ENCODE data around the gene TPRN.
A peak's percentile ranks its signal among the peaks of the same experiment; 100 is the strongest.
"Not testable (repeated sequence)": the region's sequence is repeated elsewhere in the genome, so short reads cannot be mapped to it uniquely, and the experiment has no call there.

The TPRN gene

DNA sequence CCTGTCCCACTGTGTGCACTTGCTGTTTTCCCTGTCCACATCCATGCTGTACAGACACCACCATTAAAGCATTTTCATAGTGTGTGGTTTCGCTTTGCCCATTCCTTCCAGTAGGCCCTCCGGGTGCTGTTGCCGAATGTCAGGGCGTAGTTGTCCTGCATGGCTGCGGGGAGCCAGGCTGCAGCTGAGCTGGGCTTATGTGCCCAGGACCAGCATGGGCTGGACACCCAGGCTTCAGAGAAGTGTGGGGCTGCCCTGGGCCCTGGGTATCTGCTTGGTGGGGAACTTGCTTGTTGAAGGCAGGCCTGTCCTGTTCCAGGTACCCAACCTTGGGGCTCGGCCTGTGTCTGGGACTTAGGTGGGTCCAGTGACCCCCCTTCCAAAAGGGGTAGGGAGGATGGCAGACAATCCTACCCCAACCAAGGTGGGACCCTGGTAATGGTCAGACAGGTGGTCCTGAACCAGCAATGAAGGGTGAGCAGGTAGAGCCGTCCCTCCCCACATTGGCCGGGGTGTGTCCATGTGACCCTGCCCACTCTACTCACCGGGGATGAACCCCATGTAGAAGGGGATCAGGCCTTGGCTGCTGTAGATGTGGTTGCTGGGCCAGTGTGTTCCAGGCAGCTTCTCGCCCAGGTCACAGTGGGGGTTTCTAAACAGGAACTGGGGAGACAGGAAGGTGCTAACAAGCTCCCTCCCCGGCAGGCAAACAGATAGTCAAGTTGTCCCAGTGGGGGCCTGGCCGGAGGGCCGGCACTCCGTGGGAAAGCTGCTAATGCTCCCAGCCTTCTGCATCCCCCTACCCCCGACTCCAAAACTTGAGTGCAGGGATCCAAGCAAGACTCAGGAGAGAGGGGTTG, 43.3 kb upstream of the TPRN start:
- H3K4me3 ChIP-seq (ENCODE audit: low read depth, low read length), result no peak overlapping the region

DNA sequence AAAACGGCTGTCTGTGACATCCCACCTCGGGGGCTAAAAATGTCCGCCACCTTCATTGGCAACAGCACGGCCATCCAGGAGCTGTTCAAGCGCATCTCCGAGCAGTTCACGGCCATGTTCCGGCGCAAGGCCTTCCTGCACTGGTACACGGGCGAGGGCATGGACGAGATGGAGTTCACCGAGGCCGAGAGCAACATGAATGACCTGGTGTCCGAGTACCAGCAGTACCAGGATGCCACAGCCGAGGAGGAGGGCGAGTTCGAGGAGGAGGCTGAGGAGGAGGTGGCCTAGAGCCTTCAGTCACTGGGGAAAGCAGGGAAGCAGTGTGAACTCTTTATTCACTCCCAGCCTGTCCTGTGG, 42.7 kb upstream of the TPRN start:
- DNase-seq (ENCODE audit: low read depth, low spot score); H3K4me3 ChIP-seq (ENCODE audit: low read depth, low read length): not testable (repeated sequence)
- ChIA-PET POLR2A (interaction anchor here (0.7 to 7.4 kb wide), 4 partner anchors 11 to 184 kb away, joined by 3 to 164 read pairs (median 6); partner anchors contain the start of genes ANAPC2, MAN1B1, NELFB and SSNA1), CTCF (interaction anchor here (0.8 to 1.4 kb wide), 2 partner anchors 11 to 13 kb away, joined by 4 read pairs; partner anchors contain the start of gene NELFB)

More for the DNA sequence above, 43.3 kb upstream of the TPRN start:
- POLR2A ChIA-PET, result interaction anchor here (0.7 to 7.4 kb wide), 3 partner anchors 10 to 185 kb away, joined by 4 to 164 read pairs (median 8); partner anchors contain the start of genes ANAPC2, NELFB, SSNA1 and STPG3
- TF ChIP-seq, protein P1, sequence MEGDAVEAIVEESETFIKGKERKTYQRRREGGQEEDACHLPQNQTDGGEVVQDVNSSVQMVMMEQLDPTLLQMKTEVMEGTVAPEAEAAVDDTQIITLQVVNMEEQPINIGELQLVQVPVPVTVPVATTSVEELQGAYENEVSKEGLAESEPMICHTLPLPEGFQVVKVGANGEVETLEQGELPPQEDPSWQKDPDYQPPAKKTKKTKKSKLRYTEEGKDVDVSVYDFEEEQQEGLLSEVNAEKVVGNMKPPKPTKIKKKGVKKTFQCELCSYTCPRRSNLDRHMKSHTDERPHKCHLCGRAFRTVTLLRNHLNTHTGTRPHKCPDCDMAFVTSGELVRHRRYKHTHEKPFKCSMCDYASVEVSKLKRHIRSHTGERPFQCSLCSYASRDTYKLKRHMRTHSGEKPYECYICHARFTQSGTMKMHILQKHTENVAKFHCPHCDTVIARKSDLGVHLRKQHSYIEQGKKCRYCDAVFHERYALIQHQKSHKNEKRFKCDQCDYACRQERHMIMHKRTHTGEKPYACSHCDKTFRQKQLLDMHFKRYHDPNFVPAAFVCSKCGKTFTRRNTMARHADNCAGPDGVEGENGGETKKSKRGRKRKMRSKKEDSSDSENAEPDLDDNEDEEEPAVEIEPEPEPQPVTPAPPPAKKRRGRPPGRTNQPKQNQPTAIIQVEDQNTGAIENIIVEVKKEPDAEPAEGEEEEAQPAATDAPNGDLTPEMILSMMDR (IDR thresholded peaks at IDR 0.05; ENCODE audit: insufficient read depth, low read length, missing control alignments), result no peak
- no peak for DNase-seq (ENCODE audit: low read depth, low spot score)
- CTCF ChIA-PET, result interaction anchor here (0.8 to 1.4 kb wide), 2 partner anchors 11 to 12 kb away, joined by 4 read pairs; partner anchors contain the start of gene NELFB

DNA sequence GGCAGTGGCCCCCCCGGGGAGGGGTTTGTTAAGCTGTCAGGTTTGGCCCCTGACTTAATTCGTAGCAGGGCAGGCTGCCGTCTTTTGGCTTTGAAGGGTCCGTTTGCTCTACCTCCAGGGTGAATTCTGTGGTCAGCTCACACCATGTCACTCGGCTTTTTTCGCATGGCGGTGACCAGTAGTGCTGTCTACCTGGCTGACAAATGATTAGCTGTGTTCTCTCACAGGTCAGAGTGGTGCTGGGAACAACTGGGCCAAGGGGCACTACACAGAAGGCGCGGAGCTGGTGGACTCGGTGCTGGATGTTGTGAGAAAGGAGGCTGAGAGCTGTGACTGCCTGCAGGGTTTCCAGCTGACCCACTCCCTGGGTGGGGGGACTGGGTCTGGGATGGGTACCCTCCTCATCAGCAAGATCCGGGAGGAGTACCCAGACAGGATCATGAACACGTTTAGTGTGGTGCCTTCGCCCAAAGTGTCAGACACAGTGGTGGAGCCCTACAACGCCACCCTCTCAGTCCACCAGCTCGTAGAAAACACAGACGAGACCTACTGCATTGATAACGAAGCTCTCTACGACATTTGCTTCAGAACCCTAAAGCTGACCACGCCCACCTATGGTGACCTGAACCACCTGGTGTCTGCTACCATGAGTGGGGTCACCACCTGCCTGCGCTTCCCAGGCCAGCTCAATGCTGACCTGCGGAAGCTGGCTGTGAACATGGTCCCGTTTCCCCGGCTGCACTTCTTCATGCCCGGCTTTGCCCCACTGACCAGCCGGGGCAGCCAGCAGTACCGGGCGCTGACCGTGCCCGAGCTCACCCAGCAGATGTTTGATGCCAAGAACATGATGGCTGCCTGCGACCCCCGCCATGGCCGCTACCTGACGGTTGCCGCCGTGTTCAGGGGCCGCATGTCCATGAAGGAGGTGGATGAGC, 42.0 kb upstream of the TPRN start:
- CTCF ChIA-PET, result interaction anchor here (0.5 to 1.4 kb wide), 4 partner anchors 14 to 183 kb away, joined by 3 to 4 read pairs (median 4); partner anchors contain the start of genes ANAPC2 and SSNA1
- no peak for DNase-seq (ENCODE audit: low read depth, low spot score)

DNA sequence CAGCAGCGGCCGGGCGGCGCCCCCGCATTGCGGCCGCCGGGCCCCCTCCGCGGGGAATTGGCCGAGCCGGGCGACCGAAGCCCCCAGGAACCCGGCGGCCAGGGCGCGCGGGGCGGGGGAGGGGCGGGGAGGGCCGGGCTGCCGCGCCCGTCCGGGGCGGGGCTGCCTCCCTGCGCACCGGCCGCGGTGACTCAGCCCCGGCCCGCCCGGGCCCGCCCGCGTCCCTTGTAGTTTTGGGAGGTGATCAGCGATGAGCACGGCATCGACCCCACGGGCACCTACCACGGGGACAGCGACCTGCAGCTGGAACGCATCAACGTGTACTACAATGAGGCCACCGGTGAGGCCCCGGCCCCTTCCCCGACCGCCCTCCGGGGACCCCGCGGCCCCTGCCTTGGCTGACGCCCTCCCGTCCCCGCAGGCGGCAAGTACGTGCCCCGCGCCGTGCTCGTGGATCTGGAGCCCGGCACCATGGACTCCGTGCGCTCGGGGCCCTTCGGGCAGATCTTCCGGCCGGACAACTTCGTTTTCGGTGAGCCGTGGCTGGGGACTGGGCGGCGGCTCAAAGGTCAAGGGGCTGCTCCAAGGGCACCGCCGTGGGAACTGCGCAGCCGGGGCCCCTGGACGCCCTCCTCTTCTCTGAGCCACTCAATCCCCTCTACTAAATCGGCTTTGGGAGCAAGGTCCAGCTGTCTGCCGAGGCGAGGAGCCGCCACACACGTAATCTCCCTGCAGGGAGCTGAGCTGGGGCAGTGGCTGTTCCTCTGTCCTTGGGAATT, 41.1 kb upstream of the TPRN start:
- peak overlapping the region; percentile 78 for H3K4me3 ChIP-seq (ENCODE audit: low read depth, low read length)
- TF ChIP-seq, protein P1 (IDR thresholded peaks at IDR 0.05; ENCODE audit: insufficient read depth, low read length, missing control alignments), result no peak
- ChIA-PET CTCF (interaction anchor here (1.2 to 8.1 kb wide), 2 partner anchors 16 to 53 kb away, joined by 4 to 139 read pairs; partner anchors contain the start of genes ANAPC2, CYSRT1, RNF208 and RNF224), POLR2A (interaction anchor here (0.6 to 7.4 kb wide), 19 partner anchors 8 to 182 kb away, joined by 3 to 164 read pairs (median 7); partner anchors contain the start of genes ANAPC2, EXD3, MAN1B1 and NELFB)
- no peak for DNase-seq (ENCODE audit: low read depth, low spot score)

More for the DNA sequence above, 42.0 kb upstream of the TPRN start:
- POLR2A ChIA-PET, result interaction anchor here (0.6 to 7.4 kb wide), 12 partner anchors 11 to 437 kb away, joined by 3 to 164 read pairs (median 4); partner anchors contain the start of genes ANAPC2, MAN1B1, NELFB and SSNA1
- TF ChIP-seq, protein P1 (IDR thresholded peaks at IDR 0.05; ENCODE audit: insufficient read depth, low read length, missing control alignments), result no peak
- peak overlapping the region; percentile 78 for H3K4me3 ChIP-seq (ENCODE audit: low read depth, low read length)

DNA sequence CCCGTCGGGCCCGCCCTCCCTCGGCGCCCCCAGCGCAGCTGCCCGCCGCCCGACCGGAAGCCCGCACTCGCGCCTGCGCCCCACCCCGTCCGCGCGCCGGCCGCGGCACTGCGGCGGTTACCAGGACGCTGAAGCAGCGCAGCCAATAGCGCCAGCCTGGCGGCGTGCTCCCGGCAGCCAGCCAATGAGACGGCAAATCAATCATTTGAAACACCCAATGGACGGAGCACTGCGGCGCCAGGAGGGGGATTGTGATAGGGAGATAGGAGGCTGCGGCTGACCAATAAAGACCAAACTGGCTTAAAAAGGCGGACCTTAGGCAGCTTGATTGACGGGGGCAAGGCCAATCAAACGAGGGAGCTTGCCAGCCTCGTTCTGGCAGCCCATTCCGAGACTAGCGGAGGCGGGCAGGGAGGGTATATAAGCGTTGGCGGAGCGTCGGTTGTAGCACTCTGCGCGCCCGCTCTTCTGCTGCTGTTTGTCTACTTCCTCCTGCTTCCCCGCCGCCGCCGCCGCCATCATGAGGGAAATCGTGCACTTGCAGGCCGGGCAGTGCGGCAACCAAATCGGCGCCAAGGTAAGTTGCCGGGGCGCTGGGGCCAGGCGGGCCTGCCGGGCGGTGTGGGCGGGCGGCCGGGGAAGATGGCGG, 40.4 kb upstream of the TPRN start, which contains the start of gene TUBB4B:
TUBB4B (plus strand) TSS at position 447 of the 649 bp plus-strand sequence; CDS start at position 521, 74 bp downstream.
- ChIA-PET CTCF (interaction anchor here (0.9 to 8.1 kb wide), 5 partner anchors 11 to 212 kb away, joined by 3 to 139 read pairs (median 3); partner anchors contain the start of genes CYSRT1, RNF208 and RNF224), POLR2A (interaction anchor here (0.6 to 7.4 kb wide), 45 partner anchors 9 to 218 kb away, joined by 3 to 164 read pairs (median 4); partner anchors contain the start of genes ANAPC2, EXD3, MAN1B1 and NDOR1)
- TF ChIP-seq, protein P1 (IDR thresholded peaks at IDR 0.05; ENCODE audit: insufficient read depth, low read length, missing control alignments), result no peak
- peak within 1 kb of the TSS; percentile 78 for H3K4me3 ChIP-seq (ENCODE audit: low read depth, low read length)
- DNase-seq (ENCODE audit: low read depth, low spot score), result peak; percentile 99

Measured in AG04449 (cell line).